ENCODE results near the gene TST.

- TF ChIP-seq CTCF (IDR thresholded peaks at IDR 0.05) (no peak), POLR2A (IDR thresholded peaks at IDR 0.05) (no peak)
Measured at GRCh38 chr22:36979016-36979910, 40.0 kb downstream of the TST start.
